ENCODE data around the gene TNFAIP3.
"Not testable (repeated sequence)": the region's sequence is repeated elsewhere in the genome, so short reads cannot be mapped to it uniquely, and the experiment has no call there.

The TNFAIP3 gene

DNA sequence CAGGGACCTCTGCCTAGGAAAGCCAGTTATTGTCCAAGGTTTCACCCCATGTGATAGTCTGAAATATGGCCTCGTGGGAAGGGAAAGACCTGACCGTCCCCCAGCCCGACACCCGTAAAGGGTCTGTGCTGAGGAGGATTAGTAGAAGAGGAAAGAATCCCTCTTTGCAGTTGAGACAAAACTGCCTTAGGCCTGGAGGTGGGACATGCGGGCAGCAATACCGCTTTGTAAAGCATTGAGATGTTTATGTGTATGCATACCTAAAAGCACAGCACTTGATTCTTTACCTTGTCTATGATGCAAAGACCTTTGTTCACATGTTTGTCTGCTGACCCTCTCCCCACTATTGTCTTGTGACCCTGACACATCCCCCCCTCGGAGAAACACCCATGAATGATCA, 22.3 kb upstream of the TNFAIP3 start:
- DNase-seq (ENCODE audit: low read depth) = not testable (repeated sequence)

DNA sequence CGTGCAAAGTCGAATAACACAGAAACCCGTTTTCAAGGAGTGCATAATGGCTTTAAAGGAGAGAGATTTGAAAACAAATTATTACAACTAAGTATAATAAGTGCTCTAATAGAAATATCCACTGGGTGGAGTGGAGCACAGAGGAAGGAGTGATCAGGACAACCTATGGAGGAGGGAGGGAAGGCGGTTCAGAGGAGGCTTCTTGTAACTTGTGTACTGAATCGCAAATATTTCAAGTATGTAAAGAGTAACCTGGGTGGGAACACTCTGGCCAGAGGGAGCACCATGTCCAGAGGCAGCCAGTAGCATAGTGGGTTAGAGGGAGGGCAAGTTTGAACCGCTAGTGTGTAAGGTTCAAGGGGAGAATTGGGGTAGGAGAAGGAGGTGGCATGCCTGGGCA, 21.6 kb upstream of the TNFAIP3 start:
- no peak for DNase-seq (ENCODE audit: low read depth)

DNA sequence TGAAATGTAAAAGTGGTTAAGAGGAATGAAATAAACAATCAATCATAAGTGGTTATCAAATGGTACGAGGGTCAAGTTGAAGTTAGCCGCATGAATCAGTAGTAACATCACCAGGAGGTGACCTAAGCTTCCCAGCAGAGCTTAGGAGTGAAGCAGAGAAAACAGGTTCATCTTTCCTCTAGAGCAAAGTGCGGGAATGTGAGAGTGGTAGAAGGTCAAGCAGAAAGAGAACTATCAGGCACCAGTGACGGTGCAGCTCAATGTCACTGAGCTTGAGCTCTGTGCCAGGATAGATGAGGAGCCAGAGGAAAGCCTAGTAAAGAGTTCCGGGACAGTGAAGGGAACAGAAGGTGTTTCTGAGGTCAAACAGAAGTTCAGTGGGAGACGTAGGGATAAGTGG, 20.8 kb upstream of the TNFAIP3 start:
- DNase-seq (ENCODE audit: low read depth) = no peak

DNA sequence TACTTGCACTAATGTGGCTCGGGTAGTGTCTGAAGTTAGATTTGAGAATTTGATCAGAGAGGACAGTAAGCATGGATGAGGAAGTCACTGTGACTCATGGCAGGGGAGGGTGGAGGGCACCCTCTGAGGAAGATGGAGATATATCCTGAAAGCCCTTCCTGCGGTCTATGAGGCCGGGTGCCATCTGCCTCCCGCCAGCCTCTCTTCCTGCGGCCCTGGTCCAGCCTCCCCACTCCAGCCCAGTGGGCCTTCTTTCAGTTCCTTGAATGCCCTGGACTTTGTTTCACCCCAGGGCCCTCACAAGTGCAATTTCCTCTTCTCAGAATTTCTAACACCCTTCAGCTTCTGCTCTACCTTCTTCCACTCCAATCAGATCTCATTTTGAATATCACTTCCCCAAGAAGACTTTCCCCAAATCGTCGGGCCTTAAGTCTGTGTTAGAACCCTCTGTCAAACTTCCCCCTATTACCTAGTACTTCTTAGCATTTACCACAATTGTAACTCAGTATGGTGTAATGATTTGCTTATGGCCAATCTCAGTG, 20.2 kb upstream of the TNFAIP3 start:
- no peak for DNase-seq (ENCODE audit: low read depth)

DNA sequence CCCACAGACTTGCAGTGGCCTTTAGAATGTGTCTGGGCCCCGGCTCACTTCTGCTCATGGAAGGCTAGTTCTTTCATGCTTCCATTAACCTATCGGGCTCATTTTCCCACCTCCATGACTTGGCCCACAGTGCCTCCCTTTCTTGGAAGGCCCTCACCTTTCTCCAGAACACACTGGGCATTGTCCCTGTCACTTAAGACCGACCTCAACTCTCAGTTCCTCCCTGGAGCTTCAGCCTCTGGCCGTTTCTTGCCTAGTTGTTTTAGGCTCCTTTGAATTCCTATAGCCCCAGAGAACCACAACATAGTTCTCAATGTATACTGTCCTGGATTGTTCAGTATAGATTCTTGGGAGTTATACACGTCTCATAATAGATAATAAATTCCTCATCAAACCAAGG, 19.3 kb upstream of the TNFAIP3 start:
- no peak for DNase-seq (ENCODE audit: low read depth)

DNA sequence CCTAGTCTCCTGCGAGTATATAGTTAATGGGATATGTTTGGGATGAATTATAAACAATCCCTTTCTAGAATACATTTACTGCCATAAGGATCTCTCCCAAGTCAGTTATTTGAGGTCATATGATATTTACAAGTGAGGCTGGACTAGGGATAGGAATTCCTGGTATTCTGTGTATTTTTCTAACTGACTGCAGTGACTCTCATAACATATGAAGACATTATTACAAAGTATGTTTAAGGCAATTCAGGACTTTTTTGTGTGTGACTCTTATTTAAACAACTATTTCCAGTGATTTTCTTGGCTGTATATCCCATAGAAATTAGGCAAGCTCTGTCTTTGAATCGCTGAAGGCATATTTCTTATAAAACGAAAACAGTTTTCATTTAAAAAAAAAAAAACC, 18.4 kb upstream of the TNFAIP3 start:
- no peak for DNase-seq (ENCODE audit: low read depth)

DNA sequence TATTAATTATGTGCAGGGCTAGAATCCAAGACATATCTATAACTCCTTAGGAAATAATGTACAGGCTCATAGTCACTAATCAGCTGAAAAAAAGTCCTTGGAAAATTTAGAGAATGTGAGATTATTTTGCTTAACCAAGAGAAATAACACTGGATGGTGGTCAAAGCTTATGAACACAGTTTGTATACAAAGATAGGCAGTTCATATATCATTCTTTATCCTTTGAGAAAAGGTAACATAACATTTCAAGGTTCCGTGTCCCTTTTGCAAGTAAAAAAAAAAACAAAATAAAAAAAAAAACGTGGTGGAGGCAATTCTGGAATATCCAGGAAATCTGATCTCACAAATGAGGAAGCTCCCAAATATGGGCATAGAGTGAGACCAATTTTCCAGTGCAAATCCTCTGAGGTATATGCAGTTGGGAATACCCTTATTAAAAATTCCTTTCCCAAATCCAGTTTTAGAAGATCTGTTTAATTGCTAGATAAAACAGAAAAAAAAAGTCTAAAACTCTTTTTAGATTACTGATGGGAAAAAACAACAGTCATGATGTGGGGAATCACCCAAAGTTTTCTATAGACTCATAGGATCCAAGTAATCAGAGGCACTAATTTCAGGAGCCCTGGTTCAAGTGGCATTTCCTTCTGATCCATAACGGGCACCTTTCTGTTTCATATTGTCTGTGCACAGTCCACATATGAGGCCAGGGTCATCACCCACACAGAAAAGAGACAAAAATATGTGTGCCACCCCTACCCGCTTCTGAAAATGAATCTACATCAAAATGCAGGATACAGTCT, 17.7 kb upstream of the TNFAIP3 start:
- DNase-seq (ENCODE audit: low read depth) = no peak

DNA sequence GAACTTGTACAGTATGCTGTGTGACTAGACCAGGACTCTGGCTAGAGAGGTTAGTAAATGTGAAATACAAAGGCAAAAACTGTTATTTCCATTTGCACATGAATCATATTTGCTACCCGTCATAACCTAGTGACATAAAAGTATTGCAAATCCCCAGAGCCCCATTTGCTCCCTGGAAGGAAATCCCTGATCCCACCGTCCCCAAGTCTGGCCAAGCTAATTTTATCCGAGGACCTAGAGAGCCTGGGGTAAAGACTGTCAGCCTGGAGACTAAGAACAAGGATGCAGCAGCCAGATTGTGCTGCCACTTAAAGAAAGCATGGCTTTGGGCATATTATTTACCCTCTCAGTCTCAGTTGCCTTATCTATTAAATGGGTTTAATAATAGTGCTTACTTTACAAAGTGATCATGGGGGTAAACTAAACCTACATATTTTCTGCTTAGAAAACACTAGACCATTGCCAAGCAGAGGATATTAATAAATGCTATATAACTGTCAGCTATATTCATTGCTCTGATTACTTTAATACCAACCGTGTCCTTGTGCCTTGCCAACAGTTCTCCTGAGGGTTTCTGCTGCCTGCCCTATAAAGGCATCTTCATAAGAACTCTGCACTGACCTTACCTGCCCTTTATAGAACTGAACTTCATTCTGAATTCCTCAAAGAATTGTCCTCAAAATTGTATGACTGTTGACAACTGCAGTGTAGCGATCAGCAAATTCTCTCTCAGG, 16.9 kb upstream of the TNFAIP3 start:
- DNase-seq (ENCODE audit: low read depth) = no peak

DNA sequence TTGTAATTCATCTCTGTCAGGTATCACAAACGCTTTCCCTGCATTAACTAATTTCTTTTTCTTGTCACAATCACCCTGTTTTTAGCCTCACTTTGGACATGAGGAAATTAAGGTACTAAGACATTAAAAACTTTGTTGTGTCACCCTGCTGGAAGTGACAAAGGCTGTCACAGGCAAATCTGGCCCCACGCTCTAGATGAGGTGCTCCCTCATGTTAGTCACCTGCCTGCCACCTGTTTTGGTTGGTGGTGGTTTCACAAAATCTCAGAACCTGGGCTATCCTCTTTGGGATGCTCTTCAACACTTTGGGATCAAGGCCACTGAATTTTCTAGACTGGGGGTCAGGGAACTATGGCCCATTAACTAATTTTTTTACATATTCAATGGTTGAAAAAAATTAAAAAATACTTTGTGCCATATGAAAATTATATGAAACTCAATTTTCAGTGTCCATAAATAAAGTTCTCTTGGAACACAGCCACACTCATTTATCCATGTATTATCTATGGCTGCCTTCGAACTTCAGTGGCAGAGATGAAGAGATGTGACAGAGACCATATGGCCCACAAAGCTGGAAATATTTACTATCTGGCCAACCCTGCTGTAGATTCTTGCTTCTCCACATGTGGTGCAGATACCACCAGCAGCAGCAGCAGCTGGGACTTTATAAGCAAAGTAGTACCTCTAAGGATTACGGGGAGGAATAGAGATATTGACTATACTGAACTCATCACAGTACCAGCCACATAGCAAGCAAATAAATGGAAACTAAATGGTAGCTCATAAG, 16.1 kb upstream of the TNFAIP3 start:
- no peak for DNase-seq (ENCODE audit: low read depth)

DNA sequence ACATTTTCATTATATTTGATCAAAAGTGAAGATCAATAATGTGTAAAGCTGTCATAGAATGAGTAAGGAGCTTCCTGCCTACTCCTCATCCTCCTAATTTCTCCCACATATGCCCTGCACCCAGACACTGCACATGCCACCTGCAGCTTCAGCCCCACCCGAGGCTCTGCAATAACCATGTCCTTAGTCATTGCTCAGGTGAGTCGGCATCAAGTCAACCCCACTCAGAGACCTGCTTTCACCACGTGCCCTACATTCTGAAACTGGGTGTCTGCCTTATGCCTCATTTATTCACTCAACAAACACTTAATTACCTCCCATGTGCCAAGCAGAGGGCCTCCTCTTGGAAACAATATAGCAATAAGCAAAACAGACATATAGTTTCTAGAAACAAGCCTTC, 15.4 kb upstream of the TNFAIP3 start:
- no peak for DNase-seq (ENCODE audit: low read depth)

DNA sequence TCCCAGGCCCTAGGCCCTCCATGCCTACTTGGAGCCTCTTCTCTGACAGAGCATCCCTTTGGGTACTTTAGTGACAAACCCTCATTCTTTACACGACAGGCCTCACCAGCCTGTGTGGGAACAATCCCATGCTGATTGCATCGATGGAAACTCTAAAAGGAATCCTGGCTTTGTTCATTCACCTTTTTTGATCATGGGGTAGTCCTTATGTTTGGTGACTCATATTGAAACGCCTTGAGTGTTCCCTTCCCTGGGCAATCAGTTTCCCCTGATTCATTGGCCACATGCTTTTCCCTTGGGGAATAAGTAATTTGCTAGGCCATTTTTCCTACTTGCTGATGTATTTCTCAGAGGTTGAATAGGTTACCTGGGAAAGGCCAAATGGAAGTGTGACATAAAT, 14.7 kb upstream of the TNFAIP3 start:
- DNase-seq (ENCODE audit: low read depth) = no peak

DNA sequence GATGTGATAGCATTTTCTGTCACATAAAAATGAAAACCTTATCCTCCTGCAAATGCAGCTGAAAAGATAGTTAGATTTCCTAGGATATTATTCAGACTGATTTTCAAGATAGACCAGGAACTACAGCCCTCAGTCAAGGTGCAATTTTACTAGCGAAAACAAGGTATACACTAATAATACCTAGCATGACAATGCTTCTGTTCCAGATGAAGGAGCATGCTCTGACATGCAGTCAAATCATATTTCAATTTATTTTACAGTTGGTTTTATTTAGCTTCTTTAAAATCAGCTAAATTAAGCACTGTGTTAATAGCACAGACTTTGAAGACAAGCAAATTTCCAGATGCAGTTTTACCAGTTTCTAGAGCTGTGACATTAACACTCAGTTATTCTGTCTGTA, 14.2 kb upstream of the TNFAIP3 start:
- DNase-seq (ENCODE audit: low read depth) = no peak

DNA sequence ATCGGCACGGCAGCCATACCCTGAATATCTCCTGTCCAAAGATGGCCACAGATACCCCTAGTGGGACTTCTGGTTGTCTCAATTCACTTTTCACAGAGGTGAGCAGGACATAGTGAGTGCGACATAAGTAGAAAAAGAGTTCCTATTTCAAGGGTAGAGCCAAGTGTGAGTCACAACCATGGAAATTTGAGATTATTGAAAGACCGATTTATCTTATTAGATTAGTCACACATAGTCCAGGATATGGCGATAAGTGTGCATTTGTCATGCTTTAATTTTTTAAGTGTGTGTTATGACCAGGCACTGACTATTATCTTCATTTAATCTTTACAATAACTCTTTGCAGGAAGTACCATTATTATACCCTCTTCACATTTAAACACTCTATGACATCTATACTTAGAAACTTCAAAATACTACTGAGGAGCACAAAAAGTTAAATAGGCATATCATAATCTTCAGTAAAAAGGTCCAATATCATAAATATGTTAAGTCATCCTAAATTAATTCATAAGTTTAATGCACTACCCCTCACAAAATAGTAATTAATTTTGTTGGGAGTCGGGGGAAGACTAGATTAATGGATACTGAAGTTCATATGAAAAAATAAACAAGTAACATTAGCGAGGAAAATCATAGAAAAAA, 13.4 kb upstream of the TNFAIP3 start:
- no peak for DNase-seq (ENCODE audit: low read depth)

DNA sequence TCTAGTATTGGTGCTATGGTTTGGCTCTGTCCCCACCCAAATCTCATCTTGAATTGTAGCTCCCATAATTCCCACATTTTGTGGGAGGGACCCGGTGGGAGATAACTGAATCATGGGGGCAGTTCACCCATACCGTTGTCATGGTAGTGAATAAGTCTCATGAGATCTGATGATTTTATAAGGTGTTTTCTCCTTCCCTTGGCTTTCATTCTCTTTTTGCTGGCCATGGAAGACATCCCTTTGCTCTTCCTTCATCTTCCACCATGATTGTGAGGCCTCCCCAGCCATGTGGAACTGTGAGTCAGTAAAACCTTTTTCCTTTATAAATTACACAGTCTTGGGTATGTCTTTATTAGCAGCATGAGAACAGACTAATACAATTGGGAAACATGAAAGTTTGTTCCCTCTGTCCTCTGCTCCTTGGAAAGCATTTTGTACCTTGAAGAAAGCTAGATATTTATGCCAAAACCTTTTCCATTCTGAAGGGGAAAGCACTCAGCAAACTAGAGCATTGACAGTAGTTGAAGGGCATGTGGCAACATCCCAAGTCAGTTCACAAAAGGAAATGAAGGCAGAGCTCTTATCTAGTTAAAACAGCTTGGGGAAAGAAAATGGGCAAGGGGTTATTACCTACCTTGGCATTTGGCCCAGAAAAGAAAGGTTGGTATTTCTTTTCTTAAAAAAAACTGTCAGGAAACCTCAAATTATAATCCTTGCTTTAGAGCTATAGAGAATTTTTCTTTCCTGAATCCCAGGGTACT, 10.7 kb upstream of the TNFAIP3 start:
- no peak for DNase-seq (ENCODE audit: low read depth)

DNA sequence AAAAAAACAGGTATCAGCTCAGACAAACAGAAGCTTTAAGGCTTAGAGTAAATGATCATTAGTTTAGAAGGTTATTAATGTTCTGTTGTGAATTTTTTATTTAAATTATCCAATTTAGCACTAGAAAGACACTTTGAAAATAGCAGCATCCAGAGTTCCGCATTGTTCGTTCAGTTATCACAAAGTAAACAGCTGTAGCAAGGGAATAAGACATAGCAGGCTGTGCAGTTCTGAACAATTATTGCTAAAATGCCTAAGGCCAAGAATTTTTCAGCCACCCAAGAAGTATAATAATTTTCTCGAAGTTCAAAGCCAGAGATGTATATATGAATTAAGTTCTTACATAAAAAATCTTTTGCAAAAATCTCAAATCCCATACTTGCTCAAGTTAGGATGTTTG, 8.0 kb upstream of the TNFAIP3 start:
- no peak for DNase-seq (ENCODE audit: low read depth)

DNA sequence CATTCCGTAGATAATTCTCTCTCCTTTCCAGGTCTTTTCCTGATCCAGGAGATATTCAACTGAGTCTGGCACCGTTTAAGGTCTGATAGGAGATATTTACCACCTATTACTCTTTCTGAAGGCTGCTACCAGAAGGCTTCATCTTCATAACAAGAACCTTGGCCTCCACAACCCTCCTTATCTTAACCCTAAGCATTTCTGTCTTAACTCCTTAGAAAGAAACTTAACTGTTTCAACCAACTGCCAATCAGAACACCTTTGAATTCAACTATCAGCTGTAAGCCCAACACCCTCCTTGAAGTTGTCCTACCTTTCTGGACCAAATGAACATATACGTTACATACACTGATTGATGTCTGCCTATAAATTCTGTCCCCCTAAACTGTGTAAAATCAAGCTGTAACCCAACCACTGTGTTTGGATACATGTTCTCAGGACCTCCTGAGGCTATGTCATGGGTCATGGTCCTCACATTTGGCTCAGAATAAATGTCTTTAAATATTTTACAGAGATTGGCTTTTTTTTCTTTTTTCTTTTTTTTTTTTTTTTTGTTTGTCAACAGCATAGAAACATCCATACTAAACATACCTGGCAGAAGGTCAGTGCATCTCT, 6.6 kb upstream of the TNFAIP3 start:
- DNase-seq (ENCODE audit: low read depth) = no peak

DNA sequence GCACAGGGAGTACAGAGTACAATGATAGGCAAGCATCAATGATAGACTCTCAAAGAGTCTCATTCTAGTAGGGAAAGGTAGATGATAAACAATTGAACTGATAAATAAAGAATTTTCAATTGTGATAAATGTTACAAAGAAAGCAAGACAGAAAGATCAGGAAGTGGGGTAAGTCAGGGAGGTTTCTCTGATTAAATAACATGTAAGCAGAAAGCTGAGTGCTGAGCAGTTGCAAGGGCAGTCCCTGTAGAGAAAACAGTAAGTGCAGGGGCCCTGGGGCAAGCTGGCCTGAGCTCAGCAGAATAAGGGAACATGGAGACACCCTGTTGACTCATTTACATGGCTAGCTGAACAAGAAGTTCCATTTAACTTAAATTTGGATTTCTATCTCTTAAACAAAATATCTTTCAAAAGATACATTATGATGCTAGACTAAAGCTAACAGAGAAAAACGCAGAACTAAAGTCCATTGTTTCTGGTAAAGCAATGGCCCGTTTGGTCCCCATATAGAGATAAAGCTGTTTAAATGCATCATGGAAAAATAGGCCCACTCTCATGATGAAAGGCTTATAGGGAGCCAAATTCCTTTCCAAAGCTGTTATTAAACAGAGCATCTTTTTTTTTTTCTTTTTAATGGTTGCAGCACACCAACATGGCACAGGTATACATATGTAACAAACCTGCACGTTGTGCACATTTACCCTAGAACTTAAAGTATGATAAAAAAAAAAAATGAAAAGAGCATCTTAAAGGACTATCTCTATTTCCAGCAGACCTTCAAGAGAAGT, 5.3 kb upstream of the TNFAIP3 start:
- DNase-seq (ENCODE audit: low read depth) = no peak

DNA sequence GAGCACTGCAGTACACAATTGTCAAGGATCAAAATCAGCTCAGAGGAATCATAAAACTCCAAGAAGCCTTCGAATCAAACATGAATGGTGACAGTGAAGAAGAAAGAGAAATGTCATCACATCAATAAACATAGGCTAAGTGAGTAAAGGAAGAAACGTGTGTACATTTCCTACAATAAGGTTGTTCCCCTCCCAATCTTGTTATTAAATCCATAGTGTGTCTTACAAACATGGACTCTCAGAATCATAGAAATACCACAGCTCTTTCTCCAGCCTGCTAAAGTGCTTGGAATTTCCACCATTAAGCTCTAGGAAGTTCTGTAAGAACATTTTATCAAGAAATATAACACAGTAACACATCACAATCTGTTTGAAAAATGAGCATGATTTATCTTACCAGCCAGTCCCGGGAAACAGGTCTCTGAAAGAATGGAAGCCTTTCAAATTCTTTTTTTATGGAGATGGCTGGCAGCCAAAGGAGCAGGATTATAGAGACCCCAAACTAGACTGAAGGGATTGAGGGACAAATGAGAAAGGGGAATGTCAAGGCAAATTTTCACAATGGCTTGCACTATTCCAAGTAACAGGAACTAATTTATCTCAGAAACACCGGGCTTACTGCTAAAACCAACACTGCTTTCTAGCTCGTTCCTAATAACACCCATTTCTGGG, 4.5 kb upstream of the TNFAIP3 start:
- DNase-seq (ENCODE audit: low read depth) = no peak

DNA sequence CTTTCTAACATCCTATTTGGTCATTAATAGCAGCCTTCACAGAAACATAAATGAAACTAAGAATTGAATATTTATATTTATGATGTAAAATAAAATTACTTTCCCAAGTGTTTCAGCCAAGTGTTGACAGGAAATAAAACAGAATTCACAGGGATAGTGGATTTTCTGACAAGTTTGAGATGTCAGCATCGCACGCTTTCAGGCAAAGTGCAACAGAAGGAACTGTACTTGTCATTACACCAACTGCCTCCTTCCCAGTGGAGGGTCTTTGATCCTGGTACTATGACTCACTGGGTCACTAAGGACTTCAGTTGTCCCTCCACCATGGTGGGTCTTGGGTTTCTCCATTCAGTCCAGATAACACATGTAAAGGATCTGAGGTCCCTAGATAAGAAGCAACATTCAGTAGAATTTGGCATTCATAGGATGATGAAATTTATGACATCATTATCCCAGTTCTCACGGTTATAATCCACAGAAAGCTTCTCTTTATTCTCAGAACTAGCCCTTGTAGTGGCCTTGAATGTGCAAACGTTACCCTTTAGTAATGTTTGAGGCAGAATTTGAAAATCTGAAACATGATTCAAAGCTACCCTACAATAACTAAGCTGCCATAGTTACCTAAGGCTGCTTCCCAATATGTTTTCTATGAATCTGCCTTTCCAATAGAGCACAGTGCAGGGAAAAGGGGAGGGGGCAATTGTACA, 3.8 kb upstream of the TNFAIP3 start:
- no peak for DNase-seq (ENCODE audit: low read depth)

Data from stimulated activated CD8-positive, alpha-beta memory T cell treated with anti-CD3 and anti-CD28 coated beads, Interleukin-15, amount 100 ng/mL, for 24 hours (primary cell).